HepG2 (cell line): Measurements from ENCODE around the gene NOTUM. TPM values are rescaled to one million over a fixed set of nuclear protein-coding genes. Genes with fewer than 3 reads are reported as not detected.
A peak's percentile ranks its signal among the peaks of the same experiment; 100 is the strongest.

Experiments used
- GPN1 ChIP-seq: sonication (generic); formaldehyde crosslinking; IDR thresholded peaks from 2 replicates; pipeline ENCODE4 v1.5.1; 2020; ENCODE audit warnings: missing genetic modification reagents, borderline replicate concordance
- HNF4G ChIP-seq, 2 experiments: sonication (generic) in 1 of 2; formaldehyde crosslinking in 1 of 2; IDR thresholded peaks; 2 replicates each; pipeline versions ENCODE4 v1.4.0 to v1.6.1; 2011 to 2020; ENCODE audit warnings: borderline replicate concordance in 2 of 2, low read depth in 2 of 2, mild to moderate bottlenecking in 2 of 2, low read length in 1 of 2, missing genetic modification reagents in 1 of 2, moderate library complexity in 1 of 2
- HNRNPL ChIP-seq: fragments of 200-400 bp; formaldehyde crosslinking; IDR thresholded peaks from 2 replicates; pipeline ENCODE4 v1.6.1; 2017; ENCODE audit warnings: mild to moderate bottlenecking, low read depth, low read length
- ISL2 ChIP-seq: sonication (generic); formaldehyde crosslinking; IDR thresholded peaks from 2 replicates; pipeline ENCODE4 v1.5.0; 2020; ENCODE audit warnings: missing genetic modification reagents
- POGZ ChIP-seq: sonication (generic); formaldehyde crosslinking; IDR thresholded peaks from 2 replicates; pipeline ENCODE4 v1.4.0; 2020; ENCODE audit warnings: mild to moderate bottlenecking, missing genetic modification reagents
- RFX3 ChIP-seq: IDR thresholded peaks from 2 replicates; pipeline ENCODE4 v1.6.1; 2016; ENCODE audit warnings: missing biosample characterization, missing genetic modification reagents
- SMYD3 ChIP-seq: sonication (generic); formaldehyde crosslinking; IDR thresholded peaks from 2 replicates; pipeline ENCODE4 v1.8.1; 2023; ENCODE audit warnings: mild to moderate bottlenecking, missing genetic modification reagents
- ZKSCAN1 ChIP-seq: fragments of 150-350 bp; IDR thresholded peaks from 2 replicates; pipeline ENCODE4 v1.6.1; 2014; ENCODE audit warnings: low read length
- ZNF547 ChIP-seq: sonication (generic); formaldehyde crosslinking; IDR thresholded peaks from 2 replicates; pipeline ENCODE4 v1.5.1; 2020; ENCODE audit warnings: mild to moderate bottlenecking, missing genetic modification reagents
- ZNF570 ChIP-seq: sonication (generic); formaldehyde crosslinking; IDR thresholded peaks from 2 replicates; pipeline ENCODE4 v1.4.0; 2020; ENCODE audit warnings: mild to moderate bottlenecking, missing genetic modification reagents, borderline replicate concordance
- ZNF678 ChIP-seq: sonication (generic); formaldehyde crosslinking; IDR thresholded peaks from 2 replicates; pipeline ENCODE4 v1.4.0; 2020; ENCODE audit warnings: mild to moderate bottlenecking, missing genetic modification reagents
- ZNF747 ChIP-seq: sonication (generic); formaldehyde crosslinking; IDR thresholded peaks from 2 replicates; pipeline ENCODE4 v1.8.1; 2023; ENCODE audit warnings: missing genetic modification reagents, mild to moderate bottlenecking, borderline replicate concordance
- ZSCAN20 ChIP-seq: sonication (generic); formaldehyde crosslinking; IDR thresholded peaks from 2 replicates; pipeline ENCODE4 v1.4.0; 2020; ENCODE audit warnings: missing genetic modification reagents, mild to moderate bottlenecking, borderline replicate concordance
- ZSCAN30 ChIP-seq: sonication (generic); formaldehyde crosslinking; IDR thresholded peaks from 2 replicates; pipeline ENCODE4 v1.5.0; 2020; ENCODE audit warnings: mild to moderate bottlenecking, missing genetic modification reagents
- polyA plus RNA-seq, 8 experiments: library from polyadenylated mRNA; depleted of rRNA in 3 of 8; stranded (reverse) in 7 of 8; unstranded in 1 of 8; fragments of >200 nt; fragmentation: Illumina TruSeq in 4 of 8; extraction: Trizol in 4 of 8; gene quantifications; 2 replicates each; pipeline versions ENCODE4 v1.2.1 to v1.2.3, GENCODE V29; 2011 to 2016; ENCODE audit warnings: low read depth in 4 of 8, missing spikeins in 1 of 8, mixed read lengths in 1 of 8; ENCODE audit not compliant: insufficient read depth in 1 of 8
- total RNA-seq, 5 experiments: library from RNA; depleted of rRNA; stranded (reverse); fragments of >200 nt; fragmentation: Illumina TruSeq; extraction: Trizol; gene quantifications; 2 replicates each; pipeline ENCODE4 v1.2.3, GENCODE V29; 2016; ENCODE audit warnings: low read depth in 1 of 5
- TF ChIP-seq, protein P1 (sequence below): sonication (generic); formaldehyde crosslinking; IDR thresholded peaks from 2 replicates; pipeline ENCODE4 v1.5.0; 2020; ENCODE audit warnings: missing genetic modification reagents
- TF ChIP-seq, protein P2 (sequence below), 2 experiments: sonication (generic) in 1 of 2; formaldehyde crosslinking in 1 of 2; IDR thresholded peaks; 2 replicates each; pipeline versions ENCODE4 v1.4.0 to v1.6.1; 2018 to 2020; ENCODE audit warnings: missing genetic modification reagents in 2 of 2, borderline replicate concordance in 1 of 2, low read depth in 1 of 2, mild to moderate bottlenecking in 1 of 2, missing biosample characterization in 1 of 2
- TF ChIP-seq, protein P3 (sequence below): sonication (generic); formaldehyde crosslinking; IDR thresholded peaks from 2 replicates; pipeline ENCODE4 v1.9.0; 2022; ENCODE audit warnings: missing genetic modification reagents, mild to moderate bottlenecking, borderline replicate concordance
- TF ChIP-seq, protein P4 (sequence below): sonication (generic); formaldehyde crosslinking; IDR thresholded peaks from 2 replicates; pipeline ENCODE4; 2020; ENCODE audit warnings: missing genetic modification reagents, mild to moderate bottlenecking, borderline replicate concordance

Gene NOTUM
- total and polyA plus RNA-seq, 2 of the 13 experiments (the other 11 are each of a cell fraction or from before 2014, with no cell fraction given) = 150 to 160 TPM

DNA sequence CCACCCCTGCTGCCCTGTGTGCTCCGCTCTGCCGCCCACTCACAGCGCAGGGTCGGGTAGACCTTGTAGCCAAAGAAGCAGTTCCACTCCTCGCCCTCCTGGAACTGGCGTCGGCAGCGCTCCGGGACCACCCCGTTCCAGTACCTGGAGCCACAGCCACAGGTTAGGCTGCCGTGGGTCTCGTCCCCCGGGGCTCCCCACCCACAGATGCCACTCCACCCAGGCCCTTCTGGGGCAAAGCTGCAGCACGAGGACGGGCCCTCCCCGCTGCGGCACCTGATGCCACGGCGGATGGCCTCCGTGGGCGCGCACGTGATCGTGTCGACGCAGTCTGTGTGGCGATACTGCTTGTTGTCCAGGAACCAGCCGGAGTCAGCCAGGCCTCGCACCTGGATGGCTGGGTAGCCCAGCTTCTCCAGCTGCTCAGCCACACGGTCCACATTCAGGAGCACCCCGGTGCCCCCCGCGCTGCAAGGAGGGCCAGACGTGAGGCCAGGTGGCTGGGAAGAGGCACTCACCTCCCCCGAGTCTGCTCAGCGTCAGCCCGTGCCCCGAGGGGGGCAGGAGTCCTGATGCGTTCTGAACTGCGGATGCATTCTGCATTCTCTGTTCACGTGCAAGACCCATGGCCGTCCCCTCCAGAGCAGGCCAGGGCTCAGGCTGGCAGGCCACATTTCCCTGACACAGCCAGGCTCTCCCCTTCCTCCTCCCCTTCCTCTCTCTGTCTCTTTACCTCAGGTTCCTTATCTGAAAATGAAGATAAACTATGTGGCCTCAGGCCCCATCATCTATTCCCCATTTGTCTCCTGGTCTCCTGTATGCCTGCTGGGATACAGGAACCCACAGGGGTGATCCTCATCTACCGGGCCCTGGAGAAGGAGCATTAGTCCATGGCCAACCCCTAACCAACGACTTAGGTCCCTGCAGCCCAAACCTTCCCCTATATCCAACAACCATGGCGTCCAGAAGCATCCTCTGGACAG lies 4.1 kb downstream of the NOTUM start (continued):
- TF ChIP-seq, protein P1, sequence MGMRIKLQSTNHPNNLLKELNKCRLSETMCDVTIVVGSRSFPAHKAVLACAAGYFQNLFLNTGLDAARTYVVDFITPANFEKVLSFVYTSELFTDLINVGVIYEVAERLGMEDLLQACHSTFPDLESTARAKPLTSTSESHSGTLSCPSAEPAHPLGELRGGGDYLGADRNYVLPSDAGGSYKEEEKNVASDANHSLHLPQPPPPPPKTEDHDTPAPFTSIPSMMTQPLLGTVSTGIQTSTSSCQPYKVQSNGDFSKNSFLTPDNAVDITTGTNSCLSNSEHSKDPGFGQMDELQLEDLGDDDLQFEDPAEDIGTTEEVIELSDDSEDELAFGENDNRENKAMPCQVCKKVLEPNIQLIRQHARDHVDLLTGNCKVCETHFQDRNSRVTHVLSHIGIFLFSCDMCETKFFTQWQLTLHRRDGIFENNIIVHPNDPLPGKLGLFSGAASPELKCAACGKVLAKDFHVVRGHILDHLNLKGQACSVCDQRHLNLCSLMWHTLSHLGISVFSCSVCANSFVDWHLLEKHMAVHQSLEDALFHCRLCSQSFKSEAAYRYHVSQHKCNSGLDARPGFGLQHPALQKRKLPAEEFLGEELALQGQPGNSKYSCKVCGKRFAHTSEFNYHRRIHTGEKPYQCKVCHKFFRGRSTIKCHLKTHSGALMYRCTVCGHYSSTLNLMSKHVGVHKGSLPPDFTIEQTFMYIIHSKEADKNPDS (CRISPR knock-in tag) = 0 out of 2 replicates have a peak, but pooled peaks have one; percentile 44
- no peak for TF ChIP-seq HNF4G (IDR thresholded peaks at IDR 0.05; ENCODE audit: borderline replicate concordance, low read depth, low read length)
- no peak for TF ChIP-seq HNF4G (CRISPR knock-in tag; IDR thresholded peaks at IDR 0.05; ENCODE audit: borderline replicate concordance, low read depth)
- TF ChIP-seq RFX3 (CRISPR knock-in tag) = no peak
- TF ChIP-seq, protein P2, sequence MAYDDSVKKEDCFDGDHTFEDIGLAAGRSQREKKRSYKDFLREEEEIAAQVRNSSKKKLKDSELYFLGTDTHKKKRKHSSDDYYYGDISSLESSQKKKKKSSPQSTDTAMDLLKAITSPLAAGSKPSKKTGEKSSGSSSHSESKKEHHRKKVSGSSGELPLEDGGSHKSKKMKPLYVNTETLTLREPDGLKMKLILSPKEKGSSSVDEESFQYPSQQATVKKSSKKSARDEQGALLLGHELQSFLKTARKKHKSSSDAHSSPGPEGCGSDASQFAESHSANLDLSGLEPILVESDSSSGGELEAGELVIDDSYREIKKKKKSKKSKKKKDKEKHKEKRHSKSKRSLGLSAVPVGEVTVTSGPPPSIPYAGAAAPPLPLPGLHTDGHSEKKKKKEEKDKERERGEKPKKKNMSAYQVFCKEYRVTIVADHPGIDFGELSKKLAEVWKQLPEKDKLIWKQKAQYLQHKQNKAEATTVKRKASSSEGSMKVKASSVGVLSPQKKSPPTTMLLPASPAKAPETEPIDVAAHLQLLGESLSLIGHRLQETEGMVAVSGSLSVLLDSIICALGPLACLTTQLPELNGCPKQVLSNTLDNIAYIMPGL (CRISPR knock-in tag; IDR thresholded peaks at IDR 0.05; ENCODE audit: borderline replicate concordance in 1 of 2, low read depth in 1 of 2) = no peak
- no peak for TF ChIP-seq ZSCAN30
- no peak for TF ChIP-seq ZKSCAN1
- TF ChIP-seq ZNF678 (CRISPR knock-in tag) = no peak
- no peak for TF ChIP-seq ZNF747 (CRISPR knock-in tag)
- peak; percentile 73; the same call in 1 of the 2 replicates for TF ChIP-seq HNRNPL
- TF ChIP-seq GPN1 = no peak
- TF ChIP-seq, protein P3, sequence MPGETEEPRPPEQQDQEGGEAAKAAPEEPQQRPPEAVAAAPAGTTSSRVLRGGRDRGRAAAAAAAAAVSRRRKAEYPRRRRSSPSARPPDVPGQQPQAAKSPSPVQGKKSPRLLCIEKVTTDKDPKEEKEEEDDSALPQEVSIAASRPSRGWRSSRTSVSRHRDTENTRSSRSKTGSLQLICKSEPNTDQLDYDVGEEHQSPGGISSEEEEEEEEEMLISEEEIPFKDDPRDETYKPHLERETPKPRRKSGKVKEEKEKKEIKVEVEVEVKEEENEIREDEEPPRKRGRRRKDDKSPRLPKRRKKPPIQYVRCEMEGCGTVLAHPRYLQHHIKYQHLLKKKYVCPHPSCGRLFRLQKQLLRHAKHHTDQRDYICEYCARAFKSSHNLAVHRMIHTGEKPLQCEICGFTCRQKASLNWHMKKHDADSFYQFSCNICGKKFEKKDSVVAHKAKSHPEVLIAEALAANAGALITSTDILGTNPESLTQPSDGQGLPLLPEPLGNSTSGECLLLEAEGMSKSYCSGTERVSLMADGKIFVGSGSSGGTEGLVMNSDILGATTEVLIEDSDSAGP = peak; percentile 59; the same call in 1 of the 2 replicates
- no peak for TF ChIP-seq POGZ (CRISPR knock-in tag)
- no peak for TF ChIP-seq ZNF570 (CRISPR knock-in tag)
- no peak for TF ChIP-seq SMYD3 (CRISPR knock-in tag)
- no peak for TF ChIP-seq ZSCAN20 (CRISPR knock-in tag)
- TF ChIP-seq, protein P4, sequence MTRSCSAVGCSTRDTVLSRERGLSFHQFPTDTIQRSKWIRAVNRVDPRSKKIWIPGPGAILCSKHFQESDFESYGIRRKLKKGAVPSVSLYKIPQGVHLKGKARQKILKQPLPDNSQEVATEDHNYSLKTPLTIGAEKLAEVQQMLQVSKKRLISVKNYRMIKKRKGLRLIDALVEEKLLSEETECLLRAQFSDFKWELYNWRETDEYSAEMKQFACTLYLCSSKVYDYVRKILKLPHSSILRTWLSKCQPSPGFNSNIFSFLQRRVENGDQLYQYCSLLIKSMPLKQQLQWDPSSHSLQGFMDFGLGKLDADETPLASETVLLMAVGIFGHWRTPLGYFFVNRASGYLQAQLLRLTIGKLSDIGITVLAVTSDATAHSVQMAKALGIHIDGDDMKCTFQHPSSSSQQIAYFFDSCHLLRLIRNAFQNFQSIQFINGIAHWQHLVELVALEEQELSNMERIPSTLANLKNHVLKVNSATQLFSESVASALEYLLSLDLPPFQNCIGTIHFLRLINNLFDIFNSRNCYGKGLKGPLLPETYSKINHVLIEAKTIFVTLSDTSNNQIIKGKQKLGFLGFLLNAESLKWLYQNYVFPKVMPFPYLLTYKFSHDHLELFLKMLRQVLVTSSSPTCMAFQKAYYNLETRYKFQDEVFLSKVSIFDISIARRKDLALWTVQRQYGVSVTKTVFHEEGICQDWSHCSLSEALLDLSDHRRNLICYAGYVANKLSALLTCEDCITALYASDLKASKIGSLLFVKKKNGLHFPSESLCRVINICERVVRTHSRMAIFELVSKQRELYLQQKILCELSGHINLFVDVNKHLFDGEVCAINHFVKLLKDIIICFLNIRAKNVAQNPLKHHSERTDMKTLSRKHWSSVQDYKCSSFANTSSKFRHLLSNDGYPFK (CRISPR knock-in tag) = no peak
- TF ChIP-seq ZNF547 (CRISPR knock-in tag) = 0 out of 2 replicates have a peak, but pooled peaks have one; percentile 39
- TF ChIP-seq ISL2 (CRISPR knock-in tag) = no peak
